Placental pericyte (primary cell): ENCODE data around the gene RNU4-1. TPM values are rescaled to one million over a fixed set of nuclear protein-coding genes. Genes with fewer than 3 reads are reported as not detected.
A peak's percentile ranks its signal among the peaks of the same experiment; 100 is the strongest.

Source experiments
- small RNA-seq: library from RNA; depleted of rRNA; stranded (forward); fragments of <200 nt; gene quantifications from one replicate; pipeline ENCODE3, GENCODE V24; 2012; ENCODE audit warnings: low replicate concordance
- total RNA-seq: library from RNA; depleted of rRNA; stranded (reverse); fragments of >200 nt; gene quantifications from 2 replicates; pipeline ENCODE4 v1.2.3, GENCODE V29; 2012

Gene RNU4-1
- under 0.01 TPM in 2 replicates for total RNA-seq

GRCh38 chr12:120292661-120293531, at the start of gene RNU4-1:
TSS of gene RNU4-1 (minus strand) at chr12:120293237.

GRCh38 chr12:120327593-120327992, 34.6 kb upstream of the RNU4-1 start, which contains the start of gene PLA2G1B:
TSS of gene PLA2G1B (minus strand) at chr12:120327779. CDS start at chr12:120327753, 26 bp downstream.

GRCh38 chr12:120301962-120302815, 9.2 kb upstream of the RNU4-1 start, which contains the start of gene SIRT4:
TSS of gene SIRT4 (plus strand) at chr12:120302321. CDS start at chr12:120303562, 1,241 bp downstream.

GRCh38 chr12:120265473-120266179, 27.4 kb downstream of the RNU4-1 start, which contains the start of gene PXN:
TSS of gene PXN (minus strand) at chr12:120265730. CDS start at chr12:120265629, 101 bp downstream.

Small RNA genes within 50 kb of the gene (small RNA-seq; reads per million reads assigned to genes)
- gene RNU4-1, result 241 reads per million, percentile 99 among the genes with 10 or more reads in this experiment
- 504 reads per million, percentile 99 among the genes with 10 or more reads in this experiment for gene RNU4-2
- gene RNU6-1088P, result not detected

Other genes with a start within 250 kb of the RNU4-1 start
- gene RAB35, start 176.5 kb downstream of the RNU4-1 start, total RNA-seq, result 19.3 and 35.9 TPM in 2 replicates
- 99.8 and 201 TPM in 2 replicates for gene GCN1, start 98.5 kb downstream of the RNU4-1 start, total RNA-seq
- gene RPLP0, start 92.1 kb downstream of the RNU4-1 start, total RNA-seq, result 1,724 and 3,331 TPM in 2 replicates
- 46.2 and 150 TPM in 2 replicates for gene PXN, start 27.5 kb downstream of the RNU4-1 start, total RNA-seq
- gene RNU4-2, start 1.3 kb downstream of the RNU4-1 start, total RNA-seq, result under 0.01 TPM in 2 replicates
- gene SIRT4, start 9.1 kb upstream of the RNU4-1 start, total RNA-seq, result 0.66 and 0.86 TPM in 2 replicates
- gene PLA2G1B, start 34.5 kb upstream of the RNU4-1 start, total RNA-seq, result not detected in 2 replicates
- gene MSI1, start 75.9 kb upstream of the RNU4-1 start, total RNA-seq, result not detected in 2 replicates
- 260 and 322 TPM in 2 replicates for gene COX6A1, start 144.9 kb upstream of the RNU4-1 start, total RNA-seq
- gene TRIAP1, start 153.1 kb upstream of the RNU4-1 start, total RNA-seq, result 16.2 and 27.6 TPM in 2 replicates
- 13.3 and 16.9 TPM in 2 replicates for gene GATC, start 153.2 kb upstream of the RNU4-1 start, total RNA-seq
- gene SRSF9, start 176.5 kb upstream of the RNU4-1 start, total RNA-seq, result 132 and 154 TPM in 2 replicates
- 228 and 256 TPM in 2 replicates for gene DYNLL1, start 202.9 kb upstream of the RNU4-1 start, total RNA-seq
- gene COQ5, start 235.9 kb upstream of the RNU4-1 start, total RNA-seq, result 16.5 and 21.9 TPM in 2 replicates
- gene RNF10, start 241.1 kb upstream of the RNU4-1 start, total RNA-seq, result 114 and 200 TPM in 2 replicates